SU-DHL-6 (cell line): ENCODE data around the gene POU3F3.

Experiments used
- EZH2phosphoT487 ChIP-seq: fragments of 200-600 bp; sonication (generic), shearing (Covaris generic); conservative IDR thresholded peaks from 2 replicates; pipeline ENCODE4 v1.6.1; 2018; ENCODE audit warnings: mild to moderate bottlenecking, antibody characterized with exemption, low read length, moderate library complexity, mixed read lengths
- TF ChIP-seq, protein P1 (sequence below): fragments of 200-600 bp; sonication (generic); IDR thresholded peaks from one replicate; pipeline ENCODE4 v1.5.1; 2017; ENCODE audit warnings: antibody characterized with exemption, mild to moderate bottlenecking, low read length, moderate library complexity; ENCODE audit not compliant: insufficient read depth, poor library complexity, severe bottlenecking

DNA sequence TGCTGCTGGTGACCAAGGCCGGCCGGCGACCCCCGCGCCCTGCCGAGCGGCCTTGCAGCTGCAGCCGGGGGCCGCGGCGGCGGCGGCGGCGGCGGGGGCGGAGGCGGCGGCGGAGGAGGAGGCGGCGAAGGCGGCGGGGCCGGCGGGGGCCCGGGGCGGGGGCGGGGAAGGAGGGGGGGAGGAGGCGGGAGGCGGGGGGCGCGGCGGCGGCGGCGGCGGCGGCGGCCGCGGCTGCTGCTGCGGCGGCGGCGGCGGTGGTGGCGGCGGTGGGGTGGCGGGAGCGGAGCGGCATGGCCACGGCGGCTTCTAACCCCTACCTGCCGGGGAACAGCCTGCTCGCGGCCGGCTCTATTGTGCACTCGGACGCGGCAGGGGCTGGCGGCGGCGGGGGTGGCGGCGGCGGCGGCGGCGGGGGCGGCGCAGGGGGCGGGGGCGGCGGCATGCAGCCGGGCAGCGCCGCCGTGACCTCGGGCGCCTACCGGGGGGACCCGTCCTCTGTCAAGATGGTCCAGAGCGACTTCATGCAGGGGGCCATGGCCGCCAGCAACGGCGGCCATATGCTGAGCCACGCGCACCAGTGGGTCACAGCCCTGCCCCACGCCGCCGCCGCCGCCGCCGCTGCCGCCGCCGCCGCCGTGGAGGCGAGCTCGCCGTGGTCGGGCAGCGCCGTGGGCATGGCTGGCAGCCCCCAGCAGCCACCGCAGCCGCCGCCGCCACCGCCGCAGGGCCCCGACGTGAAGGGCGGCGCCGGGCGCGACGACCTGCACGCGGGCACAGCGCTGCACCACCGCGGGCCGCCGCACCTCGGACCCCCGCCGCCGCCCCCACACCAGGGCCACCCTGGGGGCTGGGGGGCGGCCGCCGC lies 1.5 kb downstream of the POU3F3 start:
- TF ChIP-seq, protein P1, sequence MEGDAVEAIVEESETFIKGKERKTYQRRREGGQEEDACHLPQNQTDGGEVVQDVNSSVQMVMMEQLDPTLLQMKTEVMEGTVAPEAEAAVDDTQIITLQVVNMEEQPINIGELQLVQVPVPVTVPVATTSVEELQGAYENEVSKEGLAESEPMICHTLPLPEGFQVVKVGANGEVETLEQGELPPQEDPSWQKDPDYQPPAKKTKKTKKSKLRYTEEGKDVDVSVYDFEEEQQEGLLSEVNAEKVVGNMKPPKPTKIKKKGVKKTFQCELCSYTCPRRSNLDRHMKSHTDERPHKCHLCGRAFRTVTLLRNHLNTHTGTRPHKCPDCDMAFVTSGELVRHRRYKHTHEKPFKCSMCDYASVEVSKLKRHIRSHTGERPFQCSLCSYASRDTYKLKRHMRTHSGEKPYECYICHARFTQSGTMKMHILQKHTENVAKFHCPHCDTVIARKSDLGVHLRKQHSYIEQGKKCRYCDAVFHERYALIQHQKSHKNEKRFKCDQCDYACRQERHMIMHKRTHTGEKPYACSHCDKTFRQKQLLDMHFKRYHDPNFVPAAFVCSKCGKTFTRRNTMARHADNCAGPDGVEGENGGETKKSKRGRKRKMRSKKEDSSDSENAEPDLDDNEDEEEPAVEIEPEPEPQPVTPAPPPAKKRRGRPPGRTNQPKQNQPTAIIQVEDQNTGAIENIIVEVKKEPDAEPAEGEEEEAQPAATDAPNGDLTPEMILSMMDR = no peak
- no peak for TF ChIP-seq EZH2phosphoT487
